MV-4-11 (cell line): Measurements from ENCODE around the gene LTBP2.
"Not testable (repeated sequence)": the region's sequence is repeated elsewhere in the genome, so short reads cannot be mapped to it uniquely, and the experiment has no call there.

Source experiments
- DNase-seq: peaks from one replicate; lab custom pipeline; 2025; lab: John Stamatoyannopoulos, UW

LTBP2 gene

GRCh38 chr14:74482571-74482970, 129.5 kb downstream of the LTBP2 start:
- no peak for DNase-seq

GRCh38 chr14:74480046-74480445, 132.0 kb downstream of the LTBP2 start:
- no peak for DNase-seq

- no peak for DNase-seq
These were observed 132.9 kb downstream of the LTBP2 start for GRCh38 chr14:74478996-74479635.

- DNase-seq: no peak
These were observed 135.4 kb downstream of the LTBP2 start for GRCh38 chr14:74476607-74477006.

- DNase-seq: no peak
These were observed 135.9 kb downstream of the LTBP2 start for GRCh38 chr14:74476107-74476506.

GRCh38 chr14:74475678-74476077, 136.4 kb downstream of the LTBP2 start:
- no peak for DNase-seq

- DNase-seq: peak; percentile 2
These were observed 137.7 kb downstream of the LTBP2 start for GRCh38 chr14:74474376-74474775.

- DNase-seq: peak; percentile 65
These were observed 139.4 kb downstream of the LTBP2 start for GRCh38 chr14:74472601-74473000.

- DNase-seq: no peak
These were observed 142.2 kb downstream of the LTBP2 start for GRCh38 chr14:74469548-74470518.

GRCh38 chr14:74468513-74468912, 143.5 kb downstream of the LTBP2 start:
- DNase-seq: no peak

- no peak for DNase-seq
These were observed 146.7 kb downstream of the LTBP2 start for GRCh38 chr14:74465335-74465734.

- no peak for DNase-seq
These were observed 147.3 kb downstream of the LTBP2 start for GRCh38 chr14:74464785-74465184.

- no peak for DNase-seq
These were observed 148.3 kb downstream of the LTBP2 start for GRCh38 chr14:74463697-74464096.

GRCh38 chr14:74462993-74463392, 149.0 kb downstream of the LTBP2 start:
- DNase-seq: no peak

GRCh38 chr14:74459976-74460375, 152.1 kb downstream of the LTBP2 start:
- DNase-seq: no peak

GRCh38 chr14:74459289-74459946, 152.6 kb downstream of the LTBP2 start:
- DNase-seq: peak; percentile 26

- DNase-seq: no peak
These were observed 154.5 kb downstream of the LTBP2 start for GRCh38 chr14:74457565-74457895.

- no peak for DNase-seq
These were observed 155.1 kb downstream of the LTBP2 start for GRCh38 chr14:74456684-74457564.

- not testable (repeated sequence) for DNase-seq
These were observed 157.6 kb downstream of the LTBP2 start for GRCh38 chr14:74454397-74454796.
